H9 (cell line): ENCODE results near the gene BEX3. TPM values are rescaled to one million over a fixed set of nuclear protein-coding genes. Genes with fewer than 3 reads are reported as not detected.

ENCODE experiments used
- DNase-seq: peaks from one replicate; pipeline ENCODE4 v3.0.0-alpha.2; 2017
- H2AFZ ChIP-seq: one replicate; pipeline ENCODE4 v1.6.1; 2013; ENCODE audit warnings: mild to moderate bottlenecking, low read length, control low read depth, moderate library complexity
- H2AK5ac ChIP-seq: 2 replicates; pipeline ENCODE4 v1.6.1; 2013; ENCODE audit warnings: low read length, control low read depth, mixed read lengths; ENCODE audit not compliant: insufficient read length
- H2BK120ac ChIP-seq: one replicate; pipeline ENCODE4 v1.6.1; 2013; ENCODE audit warnings: low read depth, mild to moderate bottlenecking, low read length, control low read depth, inconsistent platforms; ENCODE audit not compliant: poor library complexity, severe bottlenecking
- H2BK12ac ChIP-seq: 2 replicates; pipeline ENCODE4 v1.6.1; 2013; ENCODE audit warnings: low read length, control low read depth, mixed read lengths, low read depth; ENCODE audit not compliant: insufficient read length
- H2BK15ac ChIP-seq: 2 replicates; pipeline ENCODE4 v1.6.1; 2013; ENCODE audit warnings: low read depth, low read length, control low read depth
- H2BK20ac ChIP-seq: one replicate; pipeline ENCODE4 v1.6.1; 2013; ENCODE audit warnings: low read depth, mild to moderate bottlenecking, low read length, control low read depth, inconsistent platforms; ENCODE audit not compliant: poor library complexity, severe bottlenecking
- H2BK5ac ChIP-seq: 2 replicates; pipeline ENCODE4 v1.6.1; 2013; ENCODE audit warnings: low read length, control low read depth, mixed read lengths; ENCODE audit not compliant: insufficient read length
- H3K14ac ChIP-seq: 2 replicates; pipeline ENCODE4 v1.6.1; 2013; ENCODE audit warnings: low read length, control low read depth; ENCODE audit not compliant: insufficient read depth
- H3K18ac ChIP-seq: 2 replicates; pipeline ENCODE4 v1.6.1; 2013; ENCODE audit warnings: low read depth, mild to moderate bottlenecking, mixed read lengths, low read length, control low read depth; ENCODE audit not compliant: insufficient read length
- H3K23ac ChIP-seq: 2 replicates; pipeline ENCODE4 v1.6.1; 2013; ENCODE audit warnings: low read length, control low read depth, mixed read lengths, low read depth; ENCODE audit not compliant: insufficient read length
- H3K23me2 ChIP-seq: 2 replicates; pipeline ENCODE4 v1.6.1; 2013; ENCODE audit warnings: low read depth, mild to moderate bottlenecking, mixed read lengths, low read length, control low read depth; ENCODE audit not compliant: insufficient read length, poor library complexity, severe bottlenecking
- H3K27ac ChIP-seq: 2 replicates; pipeline ENCODE4 v1.5.1; 2013; ENCODE audit warnings: low read length, control low read depth, mixed read lengths, low read depth; ENCODE audit not compliant: insufficient read length
- H3K27me3 ChIP-seq: 2 replicates; pipeline ENCODE4 v1.6.1; 2013; ENCODE audit warnings: low read length, control low read depth, inconsistent platforms; ENCODE audit not compliant: insufficient read depth
- H3K4ac ChIP-seq: 2 replicates; pipeline ENCODE4 v1.6.1; 2013; ENCODE audit warnings: low read depth, mild to moderate bottlenecking, control low read depth, inconsistent platforms, low read length, moderate library complexity
- H3K4me1 ChIP-seq: 2 replicates; pipeline ENCODE4 v1.6.1; 2013; ENCODE audit warnings: low read length, control low read depth, inconsistent platforms; ENCODE audit not compliant: insufficient read depth
- H3K4me2 ChIP-seq: 2 replicates; pipeline ENCODE4 v1.6.1; 2013; ENCODE audit warnings: low read length, control low read depth, mixed read lengths; ENCODE audit not compliant: insufficient read length, insufficient read depth
- H3K56ac ChIP-seq: 2 replicates; pipeline ENCODE4 v1.6.1; 2013; ENCODE audit warnings: low read depth, mild to moderate bottlenecking, mixed read lengths, low read length, control low read depth; ENCODE audit not compliant: insufficient read length
- H3K79me1 ChIP-seq: 2 replicates; pipeline ENCODE4 v1.6.1; 2013; ENCODE audit warnings: low read depth, mild to moderate bottlenecking, moderate library complexity, low read length, control low read depth, inconsistent platforms; ENCODE audit not compliant: insufficient read depth, poor library complexity, severe bottlenecking
- H3K79me2 ChIP-seq: 2 replicates; pipeline ENCODE4 v1.6.1; 2013; ENCODE audit warnings: low read length, control low read depth, inconsistent platforms; ENCODE audit not compliant: insufficient read depth
- H3K9ac ChIP-seq: 2 replicates; pipeline ENCODE4 v1.6.1; 2013; ENCODE audit warnings: low read length, control low read depth, mixed read lengths; ENCODE audit not compliant: insufficient read length; ENCODE audit errors: extremely low read depth
- H3K9me3 ChIP-seq: one replicate; pipeline ENCODE4 v1.6.1; 2013; ENCODE audit warnings: low read depth, low read length, inconsistent platforms; ENCODE audit not compliant: control insufficient read depth
- H3T11ph ChIP-seq: one replicate; pipeline ENCODE4 v1.6.1; 2013; ENCODE audit warnings: mild to moderate bottlenecking, low read length, control low read depth, inconsistent platforms
- H4K20me1 ChIP-seq: one replicate; pipeline ENCODE4 v1.6.1; 2013; ENCODE audit not compliant: control insufficient read depth, insufficient read length, insufficient read depth
- H4K5ac ChIP-seq: 2 replicates; pipeline ENCODE4 v1.6.1; 2013; ENCODE audit warnings: low read depth, mild to moderate bottlenecking, mixed read lengths, low read length, control low read depth; ENCODE audit not compliant: insufficient read length
- H4K8ac ChIP-seq: replicated peaks from 2 replicates; pipeline ENCODE4 v1.6.1; 2013; ENCODE audit warnings: low read length, control low read depth, mixed read lengths, low read depth; ENCODE audit not compliant: insufficient read length
- H4K91ac ChIP-seq: 2 replicates; pipeline ENCODE4 v1.6.1; 2013; ENCODE audit warnings: low read depth, mild to moderate bottlenecking, moderate library complexity, mixed read lengths, low read length, control low read depth; ENCODE audit not compliant: insufficient read length
- H3K27ac Mint-ChIP-seq, 3 experiments: 2 replicates in 2 of 3; 3 replicates in 1 of 3; pipeline ENCODE4 v1.8.0; 2020 to 2021; ENCODE audit warnings: mixed read lengths in 3 of 3, mild to moderate bottlenecking in 1 of 3, moderate library complexity in 1 of 3
- H3K27me3 Mint-ChIP-seq: 2 replicates; pipeline ENCODE4 v1.8.0; 2021; ENCODE audit warnings: low read depth, mild to moderate bottlenecking, moderate library complexity, mixed read lengths
- H3K36me3 Mint-ChIP-seq, 3 experiments: 2 replicates in 2 of 3; 3 replicates in 1 of 3; pipeline ENCODE4 v1.8.0; 2020 to 2021; ENCODE audit warnings: low read depth in 3 of 3, mixed read lengths in 3 of 3; ENCODE audit not compliant: insufficient read depth in 1 of 3
- H3K4me1 Mint-ChIP-seq, 2 experiments: 2 replicates each; pipeline ENCODE4 v1.8.0; 2020; ENCODE audit warnings: mixed read lengths in 2 of 2
- H3K4me3 Mint-ChIP-seq, 2 experiments: 2 replicates in 1 of 2; 3 replicates in 1 of 2; pipeline ENCODE4 v1.8.0; 2020 to 2021; ENCODE audit warnings: mild to moderate bottlenecking in 2 of 2, mixed read lengths in 2 of 2, moderate library complexity in 1 of 2
- H3K9me3 Mint-ChIP-seq, 2 experiments: 2 replicates in 1 of 2; 3 replicates in 1 of 2; pipeline ENCODE4 v1.8.0; 2020; ENCODE audit warnings: mild to moderate bottlenecking in 2 of 2, mixed read lengths in 2 of 2, moderate library complexity in 1 of 2
- CTCF ChIP-seq: fragments of 200-600 bp; sonication (generic); conservative IDR thresholded peaks from 3 replicates; pipeline ENCODE4 v1.8.0; 2021; ENCODE audit warnings: antibody characterized with exemption, mild to moderate bottlenecking
- whole genome bisulfite sequencing: extraction: QIAGEN DNeasy Blood & Tissue Kit; methylation state at CpG from one replicate; pipeline ENCODE4 v1.1.7; 2013; ENCODE audit warnings: missing lambda C conversion rate, low lambda C conversion rate, mixed read lengths; ENCODE audit not compliant: insufficient read length; ENCODE audit errors: extremely low coverage; 5-methylcytosine and 5-hydroxymethylcytosine counted together
- total RNA-seq: library from RNA; stranded (reverse); gene quantifications from 2 replicates; pipeline ENCODE4 v1.2.1, GENCODE V29; 2021

The BEX3 gene
- total RNA-seq, 1 experiment from 2014 or later: 305 TPM

GRCh38 chrX:103338663-103339062, 37.7 kb upstream of the BEX3 start:
- no peak overlapping the region for H3T11ph ChIP-seq
- H4K8ac ChIP-seq: no peak overlapping the region
- H3K4me1 Mint-ChIP-seq: peaks cover 3 to 10% of the 10 kb centered on the region in 2 experiments; a peak in 3 of 4 replicates
- no CpG with 5 or more reads among the region's 3 CpGs for WGBS
- no peak overlapping the region for H3K27ac ChIP-seq
- H3K79me2 ChIP-seq: no peaks in the 10 kb centered on the region
- H3K4me2 ChIP-seq: no peak overlapping the region
- no peak overlapping the region for H3K18ac ChIP-seq
- H3K4me3 Mint-ChIP-seq: no peak overlapping the region
- H2BK15ac ChIP-seq: no peak overlapping the region
- H3K79me1 ChIP-seq: no peaks in the 10 kb centered on the region
- no peaks in the 10 kb centered on the region for H3K36me3 Mint-ChIP-seq
- H3K27ac Mint-ChIP-seq: no peak overlapping the region
- no peak overlapping the region for H3K56ac ChIP-seq
- H2AFZ ChIP-seq: no peak overlapping the region
- TF ChIP-seq CTCF: no peak
- no peak overlapping the region for H3K14ac ChIP-seq
- H3K9ac ChIP-seq: no peak overlapping the region
- H3K9me3 ChIP-seq: no peaks in the 10 kb centered on the region
- no peaks in the 10 kb centered on the region for H3K23me2 ChIP-seq
- no peaks in the 10 kb centered on the region for H3K27me3 Mint-ChIP-seq
- H4K20me1 ChIP-seq: no peaks in the 10 kb centered on the region
- H3K27me3 ChIP-seq: no peaks in the 10 kb centered on the region
- no peak overlapping the region for H4K91ac ChIP-seq
- no peaks in the 10 kb centered on the region for H3K4me1 ChIP-seq
- H2AK5ac ChIP-seq: no peak overlapping the region
- DNase-seq: no peak
- peaks cover 0 to 39% of the 10 kb centered on the region in 2 experiments; a peak in 3 of 5 replicates for H3K9me3 Mint-ChIP-seq
- no peak overlapping the region for H4K5ac ChIP-seq
- no peak overlapping the region for H3K4ac ChIP-seq
- H2BK12ac ChIP-seq: no peak overlapping the region
- H2BK5ac ChIP-seq: no peak overlapping the region
- H3K23ac ChIP-seq: no peak overlapping the region
- no peak overlapping the region for H2BK120ac ChIP-seq
- H2BK20ac ChIP-seq: no peak overlapping the region
